ENCODE data around the gene CDK14.

Gene CDK14

DNA sequence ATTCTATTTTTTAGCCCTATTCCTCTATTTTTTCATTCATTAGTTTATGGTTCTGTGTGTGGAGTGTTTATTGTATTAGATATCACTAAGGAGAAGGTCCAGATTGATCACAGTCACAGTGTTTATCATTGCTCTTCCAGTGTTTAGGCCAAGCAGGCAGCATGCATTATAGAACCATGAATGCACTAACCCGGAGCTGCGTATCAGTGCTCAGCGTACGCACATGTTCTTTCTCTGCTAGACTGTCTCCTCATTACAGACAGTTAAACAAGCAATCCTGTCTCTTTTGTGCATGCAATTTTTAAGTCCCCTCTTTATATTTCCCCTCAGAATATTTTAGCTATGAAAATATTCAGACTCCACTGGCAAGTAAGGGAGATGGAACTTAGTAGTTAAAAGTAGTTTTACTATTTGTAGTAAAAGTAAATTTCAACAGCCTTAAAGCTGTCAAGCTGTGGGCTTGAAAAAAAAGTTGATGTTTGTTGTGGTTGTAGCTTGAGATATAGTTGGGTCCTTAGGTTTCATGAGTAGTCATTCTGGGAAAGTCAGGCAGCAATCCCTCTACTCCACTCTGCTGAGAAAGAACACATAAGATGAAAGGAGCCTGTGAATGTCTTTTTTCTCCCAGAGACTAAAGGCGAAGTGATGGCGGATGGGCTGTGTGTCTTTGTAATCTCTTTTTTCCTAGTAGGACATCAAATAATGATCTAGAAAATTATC lies 260.4 kb downstream of the CDK14 start:
- no peak for DNase-seq

DNA sequence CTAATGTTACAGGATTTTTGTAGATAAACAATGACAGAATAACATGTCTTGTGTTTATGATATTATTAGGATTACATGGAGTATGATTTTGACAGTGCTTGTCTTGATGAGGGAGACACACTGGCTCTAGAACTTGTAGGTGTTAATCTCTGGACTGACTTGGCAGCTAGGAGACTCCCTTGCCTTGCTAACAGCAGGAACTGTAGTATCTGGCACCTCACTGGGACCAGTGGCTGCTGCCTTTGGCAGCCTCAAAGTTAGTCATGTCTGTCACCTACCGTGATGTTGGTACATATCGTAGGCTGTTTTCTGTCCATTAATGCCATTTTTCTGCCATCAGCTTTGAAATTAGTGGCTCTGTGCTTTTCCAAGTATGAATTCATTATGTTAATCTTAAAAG lies 261.5 kb downstream of the CDK14 start:
- no peak for DNase-seq

DNA sequence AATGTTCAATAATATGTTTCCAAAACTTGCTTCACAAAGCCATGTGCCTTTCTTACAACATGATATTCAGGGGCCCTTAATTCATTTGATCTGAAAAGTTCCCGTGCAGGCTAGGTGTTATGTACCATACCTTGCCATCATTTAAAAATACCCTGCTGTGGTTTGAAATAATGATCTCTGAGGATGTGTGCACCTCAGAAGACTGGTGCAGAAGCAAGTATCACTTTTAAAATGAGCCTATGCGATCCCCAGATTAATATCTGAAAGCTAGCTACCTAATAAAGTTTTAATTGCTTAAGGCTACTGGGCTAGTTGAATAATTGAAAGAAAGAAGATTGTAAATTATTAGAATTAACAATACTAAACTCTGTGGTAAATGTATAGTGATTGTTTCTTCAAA lies 262.4 kb downstream of the CDK14 start:
- DNase-seq, result no peak

DNA sequence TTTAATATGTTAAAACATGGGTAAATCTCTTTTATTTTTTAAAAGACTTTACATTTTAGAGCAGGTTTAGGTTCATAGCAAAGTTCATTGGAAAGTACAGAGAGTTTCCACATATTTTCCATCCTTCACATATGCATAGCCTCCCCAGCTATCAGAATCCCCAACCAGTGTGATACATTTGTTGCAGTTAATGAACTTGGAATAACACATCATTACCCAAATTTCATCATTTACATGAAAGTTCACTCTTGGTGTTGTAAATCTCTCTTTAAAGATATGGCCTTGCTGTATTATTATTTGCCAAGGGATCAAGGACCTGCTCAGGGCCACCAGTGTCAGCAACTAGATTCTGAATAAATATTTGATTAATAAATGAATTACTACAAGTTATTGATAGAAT lies 263.4 kb downstream of the CDK14 start:
- no peak for DNase-seq

DNA sequence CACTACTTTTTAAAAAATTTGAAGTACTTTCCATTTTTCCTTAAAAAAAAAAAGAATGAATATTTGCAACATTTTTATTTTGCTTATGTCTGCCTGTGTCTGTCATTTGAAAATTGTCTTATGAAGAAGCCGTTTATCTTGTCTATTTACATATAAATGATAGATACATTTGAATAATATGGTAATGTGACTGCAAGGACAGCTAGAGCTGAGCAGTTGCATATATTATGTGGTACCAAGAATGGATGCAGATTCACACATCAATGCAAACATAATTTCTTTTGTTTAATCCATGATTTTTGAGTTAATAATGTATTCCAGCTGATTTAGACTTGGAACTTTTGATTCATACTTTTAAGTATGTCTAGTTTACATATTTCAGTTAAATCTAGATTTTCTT lies 268.0 kb downstream of the CDK14 start:
- DNase-seq, result no peak

DNA sequence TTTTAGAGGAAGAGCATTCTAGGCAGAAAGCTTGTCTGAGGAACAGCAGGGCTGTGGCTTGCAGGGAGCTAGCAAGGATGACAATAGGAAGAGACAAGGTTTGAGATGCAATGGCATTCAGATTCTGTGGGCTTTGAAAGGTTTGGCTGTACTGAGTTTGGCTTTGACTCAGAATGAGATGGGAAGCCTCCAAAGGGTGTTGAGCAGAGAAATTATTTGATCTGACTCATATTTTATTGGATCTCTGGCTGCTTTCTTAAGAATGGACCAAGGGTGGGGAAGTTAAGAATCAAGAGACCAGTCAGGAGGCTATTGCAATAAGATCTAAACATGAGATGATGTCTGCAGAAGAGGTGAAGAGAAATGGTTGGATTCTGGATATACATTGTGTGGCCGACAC lies 273.2 kb downstream of the CDK14 start:
- no peak for DNase-seq

DNA sequence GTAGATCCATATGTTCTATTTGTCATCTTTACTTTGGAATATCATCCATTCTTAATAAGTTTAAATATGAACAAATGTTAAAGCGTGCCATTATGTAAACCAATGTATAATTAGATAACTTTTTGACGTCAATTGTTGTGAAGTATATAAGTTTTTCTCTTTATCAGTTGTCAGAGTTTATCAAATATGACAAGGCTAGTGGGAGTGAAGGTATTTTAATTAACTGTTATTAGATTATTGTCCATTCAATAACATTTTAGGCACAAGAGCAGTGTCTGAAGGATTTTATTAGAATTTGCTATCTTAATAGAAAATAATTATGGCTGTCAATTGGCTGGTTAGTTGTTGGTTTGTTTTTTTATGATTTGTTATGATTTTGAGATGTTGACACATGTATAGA lies 280.6 kb downstream of the CDK14 start:
- no peak for DNase-seq

DNA sequence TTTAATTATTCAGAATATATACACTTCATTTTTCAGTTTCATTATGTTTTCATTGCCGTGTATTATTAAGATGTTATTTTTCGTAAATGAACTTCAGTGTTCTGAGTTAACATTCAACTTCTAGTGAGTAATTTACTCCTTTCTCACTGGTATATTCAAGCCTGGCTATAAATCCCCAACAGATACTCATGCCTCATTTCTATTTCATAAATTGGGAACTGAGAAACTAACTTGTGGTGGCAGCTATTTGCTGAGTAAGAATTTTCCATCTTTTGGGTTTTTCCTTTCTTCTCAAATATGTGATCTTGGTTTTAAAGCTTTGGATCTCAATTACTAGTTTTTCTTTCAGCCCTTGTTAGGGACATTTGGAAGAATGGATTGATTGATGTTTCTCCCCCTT lies 281.1 kb downstream of the CDK14 start:
- DNase-seq, result no peak

DNA sequence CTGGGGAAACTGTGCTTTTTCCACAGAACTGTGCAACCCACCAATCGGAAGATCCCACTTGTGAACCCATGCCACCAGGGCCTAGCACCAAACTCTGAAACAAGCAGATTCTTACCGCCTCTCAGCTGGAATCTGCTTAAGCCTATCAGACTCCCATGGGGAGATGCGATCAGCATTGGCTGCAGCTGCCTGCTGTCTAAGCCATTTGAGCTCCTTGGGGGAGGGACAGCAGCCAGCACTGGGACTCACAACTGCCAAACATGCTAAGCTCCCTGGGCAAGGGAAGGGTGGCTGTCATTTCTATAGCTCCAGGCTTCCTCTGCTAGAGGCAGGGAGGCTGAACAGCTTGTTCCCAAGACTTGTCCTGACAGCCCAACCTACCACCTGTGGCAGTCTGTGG lies 283.8 kb downstream of the CDK14 start:
- DNase-seq, result no peak

DNA sequence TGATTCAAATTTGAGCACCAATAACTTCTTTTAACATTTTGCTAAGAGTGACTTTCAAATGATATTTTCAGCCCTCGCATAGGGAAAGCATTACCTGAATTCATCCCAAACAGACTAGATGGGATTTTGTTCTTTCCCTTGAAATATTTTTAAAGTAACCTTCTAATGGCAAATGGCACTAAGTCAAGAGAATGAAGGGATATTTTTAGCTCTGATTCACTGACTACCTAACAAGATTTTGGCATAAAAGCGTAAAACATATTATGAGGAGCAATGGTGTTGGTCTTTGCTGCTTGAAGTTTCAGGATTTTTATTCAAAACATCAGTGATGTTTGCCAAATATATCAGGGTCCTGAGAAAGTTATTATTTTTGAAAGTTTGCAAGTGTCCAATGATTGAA lies 290.3 kb downstream of the CDK14 start:
- DNase-seq, result no peak

DNA sequence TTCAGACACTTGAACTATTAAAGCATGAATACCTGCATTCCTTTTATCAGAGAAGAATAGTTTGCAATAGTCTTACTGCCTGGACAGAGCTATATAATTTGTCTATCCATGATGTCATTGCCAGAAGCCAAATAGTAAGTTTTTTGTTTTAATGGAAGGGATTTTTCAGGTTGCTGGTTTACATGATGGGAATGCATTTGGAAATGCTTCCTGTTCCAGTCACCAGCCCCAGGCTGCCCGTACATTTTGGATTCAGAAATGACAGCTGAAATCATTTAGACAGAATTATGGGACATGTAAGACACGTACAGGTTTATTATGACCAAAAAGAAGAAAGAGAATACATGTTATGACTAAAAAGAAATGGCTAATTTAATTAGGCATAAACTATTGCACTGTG lies 293.1 kb downstream of the CDK14 start:
- DNase-seq, result no peak

DNA sequence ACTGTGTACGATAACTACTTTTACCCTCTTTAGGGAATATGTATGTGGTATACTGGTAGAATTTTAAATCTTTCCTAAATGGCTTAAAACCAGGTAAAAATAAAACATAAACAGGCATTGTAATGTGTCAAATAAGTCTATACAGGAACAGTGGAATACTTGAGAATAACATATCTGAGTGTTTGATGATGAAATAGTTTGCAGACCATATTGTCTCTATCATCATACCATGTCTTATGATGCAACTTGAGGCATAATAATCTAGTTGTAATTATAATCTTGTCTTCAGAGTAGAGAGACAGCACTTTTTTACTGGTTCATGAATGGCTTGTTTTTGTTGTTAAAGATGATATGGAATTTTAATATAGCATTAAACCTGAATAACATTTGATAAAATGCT lies 293.5 kb downstream of the CDK14 start:
- DNase-seq, result no peak

DNA sequence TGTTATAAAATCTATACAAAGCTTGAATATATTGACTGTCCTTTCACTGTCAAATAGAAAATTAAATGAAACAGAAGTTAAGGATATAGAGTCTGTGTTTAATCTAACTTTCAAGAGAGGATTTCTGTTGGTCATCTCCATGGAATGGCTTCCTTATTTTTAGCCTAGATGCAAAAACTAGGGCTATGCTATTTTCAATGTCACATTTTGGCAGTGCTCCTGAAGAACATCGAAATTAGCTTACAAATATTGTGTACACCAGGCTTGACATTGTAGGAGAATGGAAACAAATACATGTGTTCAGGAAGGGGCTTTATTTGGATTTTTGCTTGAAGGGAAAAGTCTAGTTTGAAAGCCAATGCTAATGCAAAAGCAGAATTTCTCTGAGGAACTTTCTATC lies 295.4 kb downstream of the CDK14 start:
- no peak for DNase-seq

DNA sequence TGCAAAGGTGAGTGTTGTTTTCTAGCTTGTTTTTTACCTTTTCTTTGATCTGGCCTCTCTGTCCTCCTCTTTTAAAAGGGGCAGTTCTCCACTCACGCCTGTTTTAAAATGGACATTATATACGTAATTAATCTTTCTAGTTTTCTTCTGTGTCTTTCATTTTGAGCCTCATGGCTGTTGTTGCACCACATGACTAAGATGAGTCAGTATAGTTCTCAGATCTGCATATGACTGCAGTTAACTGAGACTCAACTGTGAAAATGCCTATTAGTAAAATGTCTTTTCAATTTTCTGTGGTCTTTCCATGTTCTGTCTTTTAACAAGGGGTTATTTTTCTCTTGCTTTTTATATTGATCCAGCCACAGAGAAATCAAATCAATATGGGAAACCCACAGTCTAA lies 296.1 kb downstream of the CDK14 start:
- DNase-seq, result no peak

DNA sequence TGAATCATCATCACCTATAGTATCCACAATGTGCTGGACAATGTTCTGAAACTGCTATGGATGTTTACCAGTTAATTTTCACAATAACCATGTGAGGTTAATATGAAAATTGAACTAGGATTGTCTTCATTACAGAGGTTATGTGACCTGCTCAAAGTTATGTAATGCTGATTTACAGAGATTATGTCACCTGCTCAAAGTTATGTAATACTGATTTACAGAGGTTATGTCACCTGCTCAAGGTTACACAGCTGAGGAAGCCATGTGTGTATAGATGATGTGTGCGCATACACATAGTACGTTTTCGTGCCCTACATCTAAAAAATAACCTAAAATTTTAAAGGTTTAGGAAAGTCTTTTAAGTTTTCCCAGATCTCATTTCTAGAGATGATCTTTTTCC lies 298.0 kb downstream of the CDK14 start:
- no peak for DNase-seq

DNA sequence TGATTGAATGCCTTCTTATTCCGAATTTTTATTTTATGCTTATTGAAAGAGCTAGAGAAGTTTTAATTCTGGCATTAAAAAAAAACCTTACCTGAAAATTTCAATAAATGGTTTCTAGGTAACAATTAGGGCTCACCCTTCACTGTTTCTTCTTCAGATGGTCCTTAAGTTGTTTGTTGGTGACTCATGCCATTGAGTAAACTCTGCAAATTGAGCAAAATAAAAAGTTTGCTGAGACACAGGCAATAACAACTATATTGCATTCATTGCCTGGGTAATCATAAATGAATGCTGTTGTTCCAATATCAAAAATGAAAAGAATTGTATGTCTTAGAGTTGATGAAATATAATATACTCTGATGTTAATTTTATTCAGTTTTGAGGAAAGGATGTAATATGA lies 300.3 kb downstream of the CDK14 start:
- DNase-seq, result no peak

DNA sequence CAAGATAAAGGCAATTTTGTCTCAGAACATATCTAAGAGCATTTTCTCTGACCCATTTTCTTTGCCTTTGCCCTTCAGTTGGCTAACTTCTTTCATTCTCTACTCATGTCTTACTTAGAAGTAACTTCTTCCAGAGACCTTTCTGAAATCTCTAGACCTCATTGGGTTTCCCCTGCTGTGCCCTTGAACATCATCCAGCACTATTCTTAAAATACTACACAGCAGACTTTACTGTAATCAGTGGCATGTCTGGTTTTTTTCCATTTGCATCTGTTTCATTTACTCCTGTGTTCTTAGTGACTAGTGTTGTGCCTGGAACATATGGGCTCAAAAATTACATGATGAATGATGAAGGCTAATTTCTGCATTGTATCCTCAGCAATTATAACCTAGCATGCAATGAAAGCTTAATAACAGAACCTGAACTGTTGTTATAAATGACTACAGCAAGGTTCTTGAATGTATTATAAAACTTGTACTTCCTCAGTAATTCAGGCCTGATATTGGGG lies 301.9 kb downstream of the CDK14 start:
- DNase-seq, result no peak

DNA sequence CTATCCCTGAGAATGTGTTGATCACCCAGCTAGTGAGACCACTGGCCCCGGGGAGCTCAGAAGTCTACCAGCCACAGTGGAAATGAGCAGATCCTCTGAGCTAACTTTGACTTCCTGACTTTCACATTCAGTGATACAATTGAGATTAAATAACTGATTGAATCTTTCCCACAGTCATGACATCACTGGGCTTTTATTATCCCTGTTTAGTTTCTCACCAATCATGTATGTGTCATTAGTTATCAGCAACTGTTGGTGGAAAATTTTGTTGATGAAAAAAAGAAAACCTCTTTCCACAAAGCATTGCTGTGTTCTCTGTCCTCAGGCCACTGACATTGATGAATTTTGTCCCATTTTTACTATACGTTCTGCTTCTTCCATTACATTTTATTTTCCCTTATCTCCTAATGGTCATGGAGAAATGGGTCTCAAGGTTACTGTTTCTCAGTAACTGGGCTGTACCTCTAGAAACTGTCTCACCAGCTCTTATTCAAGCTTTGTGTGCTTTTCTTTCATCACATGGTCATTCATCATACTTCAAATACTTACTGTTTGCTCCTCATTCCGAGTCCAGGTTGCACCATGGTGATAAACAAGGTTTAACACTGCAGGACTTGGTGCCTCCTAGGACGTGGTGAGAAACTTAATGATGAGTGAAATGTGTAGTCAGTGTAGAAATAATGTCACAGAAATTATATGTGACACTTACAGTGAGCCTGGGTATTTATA lies 304.7 kb downstream of the CDK14 start:
- DNase-seq, result no peak

DNA sequence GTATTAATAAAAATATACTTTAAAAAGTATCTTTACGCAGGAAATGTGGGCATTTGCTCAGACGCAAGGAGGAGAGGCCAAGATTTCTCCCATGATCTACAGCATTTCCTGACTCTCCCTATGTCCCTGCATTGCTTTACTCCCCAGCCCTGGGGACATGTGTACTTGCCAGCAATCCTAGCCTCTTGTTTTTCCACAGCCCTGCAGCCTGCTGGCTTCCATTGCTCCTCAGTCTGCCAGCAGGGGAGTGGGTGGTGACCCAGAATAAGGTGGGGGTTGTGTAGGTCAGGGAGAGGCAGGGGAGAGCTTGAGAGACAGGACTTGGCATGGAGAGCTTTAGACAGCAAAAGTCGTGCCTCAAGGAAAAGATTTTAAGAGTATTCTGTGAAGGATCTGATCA lies 307.7 kb downstream of the CDK14 start:
- DNase-seq, result no peak

DNA sequence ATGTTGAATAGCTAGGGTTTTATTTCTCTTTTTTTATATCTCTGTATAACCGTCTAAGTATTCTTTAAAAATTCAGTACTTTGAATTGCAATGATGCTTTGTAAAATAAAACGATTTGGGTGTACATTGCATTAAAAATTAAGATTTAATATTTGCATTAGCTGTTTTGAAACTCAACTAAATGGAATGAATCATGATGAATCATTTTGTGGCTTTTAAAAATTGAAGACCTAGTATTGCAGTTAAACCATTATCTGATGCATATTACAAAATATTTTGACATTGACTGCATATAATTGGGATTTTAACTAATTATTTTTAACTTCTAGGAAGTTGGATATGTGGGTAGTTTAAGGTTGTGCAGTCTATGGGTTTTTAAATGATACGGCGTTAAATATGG lies 314.0 kb downstream of the CDK14 start:
- no peak for DNase-seq

DNA sequence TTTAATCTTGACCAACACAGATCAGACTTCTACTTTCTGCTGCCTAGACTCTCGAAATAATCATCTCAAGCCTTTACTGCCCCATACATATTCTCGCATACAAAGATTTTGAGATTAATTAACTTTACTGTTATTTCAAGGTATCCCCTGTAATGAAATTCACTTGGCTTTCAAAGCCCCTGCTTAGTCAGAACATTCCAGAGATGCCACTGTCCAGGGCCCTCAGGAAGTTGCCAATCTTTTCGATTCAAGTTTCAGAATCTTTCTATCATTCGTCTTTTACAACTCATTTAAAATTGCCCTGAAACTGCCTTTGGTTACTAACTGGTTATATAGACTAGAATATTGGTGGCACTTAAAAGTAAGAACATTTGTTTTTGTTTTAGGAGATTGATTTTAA lies 320.2 kb downstream of the CDK14 start:
- no peak for DNase-seq

DNA sequence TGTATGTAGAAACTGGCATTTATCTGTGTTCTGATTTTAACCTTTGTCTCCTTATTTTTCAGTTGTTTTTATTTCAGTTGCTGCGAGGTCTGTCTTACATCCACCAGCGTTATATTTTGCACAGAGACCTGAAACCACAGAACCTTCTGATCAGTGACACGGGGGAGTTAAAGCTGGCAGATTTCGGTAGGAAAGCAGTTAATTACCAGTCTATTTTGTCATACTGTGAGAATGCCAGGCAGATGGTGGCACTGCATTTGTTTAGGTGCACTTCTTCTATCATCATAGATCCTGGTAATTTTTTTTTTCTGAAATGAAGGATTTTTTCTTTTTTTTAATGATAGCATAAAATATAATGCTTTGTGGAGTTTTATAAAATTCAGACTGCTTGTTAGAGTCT lies 321.4 kb downstream of the CDK14 start:
- no peak for DNase-seq

DNA sequence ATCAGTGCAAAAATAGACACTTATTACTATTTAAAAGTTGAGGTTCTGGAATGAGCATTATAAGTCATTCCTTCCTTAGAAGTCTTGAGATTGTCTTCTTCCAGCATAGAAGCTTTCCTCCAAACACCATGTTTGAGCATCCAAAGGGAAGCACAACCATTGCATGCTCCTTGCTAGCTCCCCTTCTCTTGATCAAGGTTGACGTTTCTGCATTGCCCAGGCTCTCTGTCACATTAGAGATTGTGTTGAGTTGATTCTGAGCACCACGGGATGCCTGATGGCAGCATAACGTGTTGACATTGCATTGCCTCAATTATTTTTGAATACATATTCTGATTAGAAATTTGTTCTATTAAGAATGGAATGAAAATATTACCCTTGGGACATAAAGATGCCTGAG lies 322.2 kb downstream of the CDK14 start:
- no peak for DNase-seq

DNA sequence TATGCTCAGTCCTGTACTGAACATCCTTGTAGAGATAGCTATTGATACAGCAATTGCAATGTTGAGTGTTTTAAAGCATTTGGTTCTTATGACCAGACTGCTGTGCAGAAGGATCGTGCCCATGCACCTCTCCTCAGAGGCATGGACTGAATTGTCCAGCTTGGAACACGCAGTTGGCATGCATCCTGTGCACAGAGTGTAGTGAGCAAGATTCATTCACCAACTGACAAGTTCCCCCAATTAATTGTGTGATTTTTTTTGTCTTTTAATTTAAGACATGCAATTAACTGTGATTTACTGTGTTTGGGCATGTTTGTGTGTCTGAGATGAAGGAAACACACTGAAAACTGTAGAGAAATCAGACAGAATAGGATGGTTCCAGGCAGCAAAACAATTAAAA lies 323.7 kb downstream of the CDK14 start:
- DNase-seq, result no peak

DNA sequence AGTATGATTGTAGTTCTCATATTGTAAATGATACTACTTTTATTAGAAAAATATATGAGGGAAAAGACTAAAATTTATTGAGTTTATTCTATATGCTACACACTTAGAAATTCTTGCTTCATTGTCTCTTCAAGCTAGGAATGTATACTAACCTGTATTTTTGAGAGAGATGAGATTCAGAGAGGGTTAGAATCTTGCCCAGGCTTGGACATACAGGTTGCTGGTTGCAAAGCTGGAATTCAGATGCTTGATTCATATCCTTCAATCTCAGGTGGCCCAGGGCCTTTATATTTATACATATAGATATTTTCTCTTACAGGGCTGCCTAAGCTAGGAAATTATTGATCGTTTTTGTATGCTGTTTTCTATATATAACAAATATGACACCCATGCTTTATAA lies 324.2 kb downstream of the CDK14 start:
- no peak for DNase-seq
